ENCODE results near the gene CUL4A. TPM values are rescaled to one million over a fixed set of nuclear protein-coding genes. Genes with fewer than 3 reads are reported as not detected.

The CUL4A gene
- polyA plus RNA-seq (2013, experiment 1 of 2) = 40.2 TPM
- polyA plus RNA-seq (2013, experiment 2 of 2) = 39.4 TPM

DNA sequence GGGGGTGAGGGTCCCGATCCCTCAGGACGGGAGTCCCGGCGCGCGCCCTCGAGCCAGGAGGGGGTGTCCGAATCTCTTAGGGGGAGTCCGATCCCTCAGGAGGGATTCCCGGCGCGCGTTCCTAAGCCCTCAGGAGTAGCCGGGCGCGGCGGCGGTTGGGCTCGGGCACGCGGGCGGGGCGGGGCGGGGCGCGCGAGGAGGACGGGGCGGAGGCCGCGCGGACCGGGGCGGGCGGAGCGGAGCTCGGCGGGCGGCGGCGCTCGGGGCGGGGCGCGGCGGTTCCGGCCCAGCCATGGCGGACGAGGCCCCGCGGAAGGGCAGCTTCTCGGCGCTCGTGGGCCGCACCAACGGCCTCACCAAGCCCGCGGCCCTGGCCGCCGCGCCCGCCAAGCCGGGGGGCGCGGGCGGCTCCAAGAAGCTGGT lies at the start of gene CUL4A:
Gene CUL4A, plus strand, starts transcription at position 278 of the 423 bp plus-strand sequence. Its CDS starts 15 bp downstream, at position 293.
- peak within 1 kb of the TSS; percentile 65 for H2BK15ac ChIP-seq (ENCODE audit: low read length)
- no CpG with 5 or more reads among the region's 66 CpGs for WGBS, 2 donors (ENCODE audit: extremely low coverage in 2 of 2, insufficient read length in 2 of 2, insufficient replicate concordance in 1 of 2)
- no peaks in the 10 kb centered on the region for H3K27me3 ChIP-seq (ENCODE audit: control insufficient read depth in 3 of 3, insufficient read depth in 3 of 3, low read depth in 1 of 3, low read length in 3 of 3)
- peak within 1 kb of the TSS; percentile 32 for H4K8ac ChIP-seq (ENCODE audit: low read depth, low read length)
- peak within 1 kb of the TSS; percentile 53 for H4K91ac ChIP-seq (ENCODE audit: low read depth, low read length, poor library complexity)
- peak within 1 kb of the TSS; percentile 99 for H3K18ac ChIP-seq (ENCODE audit: low read length)
- peak within 1 kb of the TSS; percentile 97 for H2BK5ac ChIP-seq (ENCODE audit: low read length)
- H3K9ac ChIP-seq (ENCODE audit: low read depth, low read length, poor library complexity) = peak within 1 kb of the TSS; percentile 96
- H2BK12ac ChIP-seq (ENCODE audit: low read length) = peak within 1 kb of the TSS; percentile 19
- DNase-seq (ENCODE audit: low spot score) = peak; percentile 84
- peaks cover 19% of the 10 kb centered on the region for H3K79me1 ChIP-seq (ENCODE audit: low read depth, low read length)
- H3K4ac ChIP-seq (ENCODE audit: low read length) = no peak within 1 kb of the TSS
- H3K4me2 ChIP-seq (ENCODE audit: insufficient read depth, low read length, poor library complexity, severe bottlenecking) = peak within 1 kb of the TSS; percentile 85
- H2AK5ac ChIP-seq (ENCODE audit: low read depth, low read length) = peak within 1 kb of the TSS; percentile 84
- H3K14ac ChIP-seq (ENCODE audit: low read length) = peak within 1 kb of the TSS; percentile 89
- H3K4me3 ChIP-seq (ENCODE audit: low read length in 2 of 2) = peak within 1 kb of the TSS; percentile 98 to 99
- H3K4me1 ChIP-seq (ENCODE audit: control insufficient read depth in 2 of 2, insufficient read depth in 1 of 2, low read depth in 1 of 2, low read length in 2 of 2) = peaks cover 5 to 17% of the 10 kb centered on the region in 2 donors
- peaks cover 14 to 62% of the 10 kb centered on the region in 2 donors for H3K36me3 ChIP-seq (replicated peaks in 1 of 2; ENCODE audit: control insufficient read depth in 2 of 2, insufficient read depth in 2 of 2, low read length in 2 of 2)
- peak within 1 kb of the TSS; percentile 99 for H3K23ac ChIP-seq (ENCODE audit: low read depth, low read length, poor library complexity)
- H3K27ac ChIP-seq (replicated peaks; ENCODE audit: low read length) = peak within 1 kb of the TSS; percentile 98
- no peak within 1 kb of the TSS for H2BK120ac ChIP-seq (ENCODE audit: low read depth, low read length)
- H2AFZ ChIP-seq (ENCODE audit: low read length) = peak within 1 kb of the TSS; percentile 99
- H3K9me3 ChIP-seq (replicated peaks in 1 of 2; ENCODE audit: control insufficient read depth in 2 of 2, insufficient read depth in 1 of 2, low read depth in 1 of 2, low read length in 2 of 2) = no peaks in the 10 kb centered on the region

DNA sequence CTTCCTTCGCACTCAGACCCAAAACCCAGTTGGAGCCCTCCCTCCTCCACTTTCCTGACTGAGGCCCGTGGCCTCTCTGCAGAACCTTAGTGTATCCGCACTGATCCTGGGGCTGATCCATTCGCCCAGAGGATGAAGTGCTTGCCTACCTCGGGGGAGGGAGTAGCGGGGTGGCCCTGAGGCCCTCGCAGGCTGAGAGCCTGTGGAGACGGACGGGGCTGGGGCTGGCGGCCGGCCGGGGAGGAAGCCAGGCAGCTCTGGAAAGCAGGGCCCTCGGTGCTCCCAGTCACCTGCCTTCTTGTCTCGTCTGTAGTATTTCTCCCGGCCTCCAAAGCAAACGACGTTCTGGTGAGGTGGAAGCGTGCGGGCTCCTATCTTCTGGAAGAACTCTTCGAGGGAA lies 49.7 kb upstream of the CUL4A start:
- Histone ChIP-seq H2BK12ac (ENCODE audit: low read length) (peak overlapping the region; percentile 84), H3K27me3 (ENCODE audit: control insufficient read depth in 3 of 3, insufficient read depth in 3 of 3, low read depth in 1 of 3, low read length in 3 of 3) (peaks cover 0 to 22% (median 2%) of the 10 kb centered on the region in 3 experiments), H2BK15ac (ENCODE audit: low read length) (peak overlapping the region; percentile 38), H3K18ac (ENCODE audit: low read length) (peak overlapping the region; percentile 89), H3K79me1 (ENCODE audit: low read depth, low read length) (peaks cover 1% of the 10 kb centered on the region), H3K9ac (ENCODE audit: low read depth, low read length, poor library complexity) (no peak overlapping the region), H3K14ac (ENCODE audit: low read length) (peak overlapping the region; percentile 100), H2AK5ac (ENCODE audit: low read depth, low read length) (peak overlapping the region; percentile 96), H3K4me3 (ENCODE audit: low read length in 2 of 2) (no peak overlapping the region), H4K91ac (ENCODE audit: low read depth, low read length, poor library complexity) (peak overlapping the region; percentile 85), H2BK5ac (ENCODE audit: low read length) (no peak overlapping the region), H3K36me3 (replicated peaks in 1 of 2; ENCODE audit: control insufficient read depth in 2 of 2, insufficient read depth in 2 of 2, low read length in 2 of 2) (no peaks in the 10 kb centered on the region), H3K4me2 (ENCODE audit: insufficient read depth, low read length, poor library complexity, severe bottlenecking) (no peak overlapping the region), H3K23ac (ENCODE audit: low read depth, low read length, poor library complexity) (no peak overlapping the region), H3K9me3 (replicated peaks in 1 of 2; ENCODE audit: control insufficient read depth in 2 of 2, insufficient read depth in 1 of 2, low read depth in 1 of 2, low read length in 2 of 2) (peaks cover 0 to 3% of the 10 kb centered on the region in 2 donors), H3K4ac (ENCODE audit: low read length) (peak overlapping the region; percentile 84), H4K8ac (ENCODE audit: low read depth, low read length) (no peak overlapping the region), H2BK120ac (ENCODE audit: low read depth, low read length) (no peak overlapping the region), H3K27ac (replicated peaks; ENCODE audit: low read length) (no peak overlapping the region), H3K4me1 (ENCODE audit: control insufficient read depth in 2 of 2, insufficient read depth in 1 of 2, low read depth in 1 of 2, low read length in 2 of 2) (peaks cover 12 to 20% of the 10 kb centered on the region in 2 donors), H2AFZ (ENCODE audit: low read length) (peak overlapping the region; percentile 42)
- WGBS, 2 donors (ENCODE audit: extremely low coverage in 2 of 2, insufficient read length in 2 of 2, insufficient replicate concordance in 1 of 2) = no CpG with 5 or more reads among the region's 20 CpGs
- DNase-seq (ENCODE audit: low spot score) = no peak

DNA sequence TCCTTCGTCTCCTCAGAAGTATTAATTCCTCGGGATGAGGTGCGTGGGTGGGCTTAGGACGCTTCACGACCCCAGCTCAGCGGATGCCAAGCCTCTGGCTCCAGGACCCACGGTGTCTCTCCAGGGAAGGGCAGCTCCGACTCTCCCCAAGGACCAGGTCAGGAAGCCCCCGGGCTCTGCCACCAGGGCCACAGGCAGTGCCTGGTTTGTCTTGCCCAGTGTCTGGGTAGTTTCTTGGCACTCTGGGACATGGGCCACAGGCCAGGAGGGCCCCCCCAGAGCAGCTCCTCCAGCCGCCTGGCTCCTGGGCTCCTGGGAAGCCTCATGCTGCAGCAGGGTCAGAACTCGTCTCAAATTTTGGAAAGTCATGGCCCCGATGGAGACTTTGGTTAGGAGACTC lies 48.4 kb upstream of the CUL4A start:
- peak overlapping the region; percentile 74 for H2AFZ ChIP-seq (ENCODE audit: low read length)
- H4K91ac ChIP-seq (ENCODE audit: low read depth, low read length, poor library complexity) = no peak overlapping the region
- peaks cover 1% of the 10 kb centered on the region for H3K79me1 ChIP-seq (ENCODE audit: low read depth, low read length)
- no peak overlapping the region for H3K4me3 ChIP-seq (ENCODE audit: low read length in 2 of 2)
- peak overlapping the region; percentile 84 for H2BK12ac ChIP-seq (ENCODE audit: low read length)
- peak overlapping the region; percentile 93 for H2AK5ac ChIP-seq (ENCODE audit: low read depth, low read length)
- DNase-seq (ENCODE audit: low spot score) = no peak
- H3K27me3 ChIP-seq (ENCODE audit: control insufficient read depth in 3 of 3, insufficient read depth in 3 of 3, low read depth in 1 of 3, low read length in 3 of 3) = peaks cover 0 to 22% (median 2%) of the 10 kb centered on the region in 3 experiments
- peaks cover 12 to 19% of the 10 kb centered on the region in 2 donors for H3K4me1 ChIP-seq (ENCODE audit: control insufficient read depth in 2 of 2, insufficient read depth in 1 of 2, low read depth in 1 of 2, low read length in 2 of 2)
- peak overlapping the region; percentile 94 for H3K14ac ChIP-seq (ENCODE audit: low read length)
- H3K36me3 ChIP-seq (replicated peaks in 1 of 2; ENCODE audit: control insufficient read depth in 2 of 2, insufficient read depth in 2 of 2, low read length in 2 of 2) = no peaks in the 10 kb centered on the region
- H3K4me2 ChIP-seq (ENCODE audit: insufficient read depth, low read length, poor library complexity, severe bottlenecking) = peak overlapping the region; percentile 11
- no peak overlapping the region for H3K9ac ChIP-seq (ENCODE audit: low read depth, low read length, poor library complexity)
- H3K4ac ChIP-seq (ENCODE audit: low read length) = no peak overlapping the region
- no peak overlapping the region for H4K8ac ChIP-seq (ENCODE audit: low read depth, low read length)
- H2BK5ac ChIP-seq (ENCODE audit: low read length) = peak overlapping the region; percentile 75
- WGBS, 2 donors (ENCODE audit: extremely low coverage in 2 of 2, insufficient read length in 2 of 2, insufficient replicate concordance in 1 of 2) = no CpG with 5 or more reads among the region's 12 CpGs
- H3K23ac ChIP-seq (ENCODE audit: low read depth, low read length, poor library complexity) = no peak overlapping the region
- no peak overlapping the region for H3K27ac ChIP-seq (replicated peaks; ENCODE audit: low read length)
- H2BK120ac ChIP-seq (ENCODE audit: low read depth, low read length) = no peak overlapping the region
- H3K18ac ChIP-seq (ENCODE audit: low read length) = peak overlapping the region; percentile 85
- peaks cover 0 to 3% of the 10 kb centered on the region in 2 donors for H3K9me3 ChIP-seq (replicated peaks in 1 of 2; ENCODE audit: control insufficient read depth in 2 of 2, insufficient read depth in 1 of 2, low read depth in 1 of 2, low read length in 2 of 2)
- peak overlapping the region; percentile 83 for H2BK15ac ChIP-seq (ENCODE audit: low read length)

DNA sequence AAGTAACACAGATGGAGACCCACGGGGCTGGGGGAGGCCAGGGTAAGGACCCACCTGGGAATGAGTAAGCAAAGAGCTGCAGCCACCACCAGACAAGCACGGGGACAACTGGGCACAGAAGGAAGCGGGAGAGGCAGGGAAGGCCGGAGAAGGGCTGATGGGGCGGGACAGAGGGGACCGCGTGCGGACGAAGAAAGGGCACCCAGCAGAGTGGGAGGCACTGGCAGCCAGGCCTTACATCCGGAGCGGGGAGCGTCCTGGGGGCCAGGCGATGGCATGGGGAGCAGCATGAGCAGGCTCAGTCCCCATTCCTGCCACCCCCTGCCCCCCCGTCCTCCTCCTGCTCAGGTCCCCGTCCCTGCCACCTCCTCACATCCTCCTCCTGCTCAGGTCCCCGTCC lies 48.0 kb upstream of the CUL4A start:
- peaks cover 1% of the 10 kb centered on the region for H3K79me1 ChIP-seq (ENCODE audit: low read depth, low read length)
- peak overlapping the region; percentile 75 for H2BK5ac ChIP-seq (ENCODE audit: low read length)
- peaks cover 0 to 3% of the 10 kb centered on the region in 2 donors for H3K9me3 ChIP-seq (replicated peaks in 1 of 2; ENCODE audit: control insufficient read depth in 2 of 2, insufficient read depth in 1 of 2, low read depth in 1 of 2, low read length in 2 of 2)
- DNase-seq (ENCODE audit: low spot score) = no peak
- no peak overlapping the region for H4K8ac ChIP-seq (ENCODE audit: low read depth, low read length)
- H2AFZ ChIP-seq (ENCODE audit: low read length) = peak overlapping the region; percentile 74
- peak overlapping the region; percentile 85 for H3K18ac ChIP-seq (ENCODE audit: low read length)
- no peak overlapping the region for H3K4me3 ChIP-seq (ENCODE audit: low read length in 2 of 2)
- H3K23ac ChIP-seq (ENCODE audit: low read depth, low read length, poor library complexity) = peak overlapping the region; percentile 73
- H3K4ac ChIP-seq (ENCODE audit: low read length) = no peak overlapping the region
- peak overlapping the region; percentile 93 for H2AK5ac ChIP-seq (ENCODE audit: low read depth, low read length)
- no CpG with 5 or more reads among the region's 16 CpGs for WGBS, 2 donors (ENCODE audit: extremely low coverage in 2 of 2, insufficient read length in 2 of 2, insufficient replicate concordance in 1 of 2)
- peaks cover 0 to 22% (median 2%) of the 10 kb centered on the region in 3 experiments for H3K27me3 ChIP-seq (ENCODE audit: control insufficient read depth in 3 of 3, insufficient read depth in 3 of 3, low read depth in 1 of 3, low read length in 3 of 3)
- no peak overlapping the region for H2BK120ac ChIP-seq (ENCODE audit: low read depth, low read length)
- H3K27ac ChIP-seq (replicated peaks; ENCODE audit: low read length) = no peak overlapping the region
- H3K14ac ChIP-seq (ENCODE audit: low read length) = peak overlapping the region; percentile 98
- H3K4me2 ChIP-seq (ENCODE audit: insufficient read depth, low read length, poor library complexity, severe bottlenecking) = no peak overlapping the region
- H2BK12ac ChIP-seq (ENCODE audit: low read length) = peak overlapping the region; percentile 84
- no peak overlapping the region for H3K9ac ChIP-seq (ENCODE audit: low read depth, low read length, poor library complexity)
- peaks cover 12 to 19% of the 10 kb centered on the region in 2 donors for H3K4me1 ChIP-seq (ENCODE audit: control insufficient read depth in 2 of 2, insufficient read depth in 1 of 2, low read depth in 1 of 2, low read length in 2 of 2)
- H4K91ac ChIP-seq (ENCODE audit: low read depth, low read length, poor library complexity) = no peak overlapping the region
- no peaks in the 10 kb centered on the region for H3K36me3 ChIP-seq (replicated peaks in 1 of 2; ENCODE audit: control insufficient read depth in 2 of 2, insufficient read depth in 2 of 2, low read length in 2 of 2)
- H2BK15ac ChIP-seq (ENCODE audit: low read length) = peak overlapping the region; percentile 83
